Keratinocyte (primary cell): ENCODE data around the gene BEND4. TPM values are rescaled to one million over a fixed set of nuclear protein-coding genes. Genes with fewer than 3 reads are reported as not detected.

ENCODE experiments used
- DNase-seq: peaks from one replicate; pipeline ENCODE4 v3.0.0-alpha.2; 2011; ENCODE audit warnings: low read depth, missing footprints, low spot score
- FAIRE-seq: peaks from 2 replicates; lab custom pipeline; 2011; peaks lifted over from hg19 to GRCh38; lab: Jason Lieb, UNC
- H2AFZ ChIP-seq: 2 replicates; pipeline ENCODE4 v1.6.0; 2012; ENCODE audit warnings: low read length, control low read depth, inconsistent platforms; ENCODE audit not compliant: control insufficient read depth
- H3K27ac ChIP-seq: 2 replicates; pipeline ENCODE4 v1.5.1; 2011; ENCODE audit warnings: low read length; ENCODE audit not compliant: control insufficient read depth, insufficient read depth
- H3K27me3 ChIP-seq: 3 replicates; pipeline ENCODE4 v1.6.0; 2011; ENCODE audit warnings: low read length; ENCODE audit not compliant: control insufficient read depth, insufficient read depth; ENCODE audit errors: extremely low read depth
- H3K36me3 ChIP-seq, 2 experiments: 2 replicates in 1 of 2; 3 replicates in 1 of 2; pipeline ENCODE4 v1.5.1; 2011; ENCODE audit warnings: low read length in 2 of 2, mild to moderate bottlenecking in 1 of 2; ENCODE audit not compliant: control insufficient read depth in 2 of 2, insufficient read depth in 2 of 2; ENCODE audit errors: extremely low read depth in 1 of 2
- H3K4me1 ChIP-seq: 3 replicates; pipeline ENCODE4 v1.5.1; 2011; ENCODE audit warnings: low read length; ENCODE audit not compliant: control insufficient read depth, insufficient read depth; ENCODE audit errors: extremely low read depth
- H3K4me2 ChIP-seq: 3 replicates; pipeline ENCODE4 v1.6.0; 2011; ENCODE audit warnings: low read depth, low read length; ENCODE audit not compliant: control insufficient read depth, insufficient read depth; ENCODE audit errors: extremely low read depth
- H3K4me3 ChIP-seq, 3 experiments: fragments of 200-600 bp in 1 of 3; sonication (generic) in 1 of 3; 2 replicates in 2 of 3; 3 replicates in 1 of 3; pipeline ENCODE4 v1.5.1; 2011 to 2016; ENCODE audit warnings: low read length in 3 of 3, mild to moderate bottlenecking in 3 of 3, control low read depth in 2 of 3, inconsistent platforms in 1 of 3, low read depth in 1 of 3, mixed read lengths in 1 of 3, mixed run types in 1 of 3, moderate library complexity in 1 of 3; ENCODE audit not compliant: control insufficient read depth in 2 of 3, insufficient read depth in 2 of 3; ENCODE audit errors: extremely low read depth in 1 of 3
- H3K79me2 ChIP-seq: 2 replicates; pipeline ENCODE4 v1.6.0; 2012; ENCODE audit warnings: low read length; ENCODE audit not compliant: control insufficient read depth, insufficient read depth
- H3K9ac ChIP-seq: 3 replicates; pipeline ENCODE4 v1.6.0; 2011; ENCODE audit warnings: low read length; ENCODE audit not compliant: control insufficient read depth, insufficient read depth; ENCODE audit errors: extremely low read depth
- H3K9me1 ChIP-seq: 3 replicates; pipeline ENCODE4 v1.6.0; 2011; ENCODE audit warnings: low read length; ENCODE audit not compliant: control insufficient read depth, insufficient read depth; ENCODE audit errors: extremely low read depth
- H3K9me3 ChIP-seq: 2 replicates; pipeline ENCODE4 v1.5.1; 2012; ENCODE audit warnings: low read depth, low read length; ENCODE audit not compliant: control insufficient read depth
- H4K20me1 ChIP-seq: 3 replicates; pipeline ENCODE4 v1.6.0; 2011; ENCODE audit warnings: low read length; ENCODE audit not compliant: control insufficient read depth, insufficient read depth; ENCODE audit errors: extremely low read depth
- EZH2 ChIP-seq: IDR thresholded peaks from one replicate; pipeline ENCODE4 v1.6.1; 2012; ENCODE audit warnings: inconsistent platforms, mild to moderate bottlenecking, low read length, moderate library complexity
- dilution Hi-C: fragments of 300-500 bp; cut with MboI; formaldehyde crosslinking; loops from one replicate; pipeline ENCODE4 v1.7.0; 2020; ENCODE audit warnings: low sequenced_read_pairs; ENCODE audit not compliant: extremely low pct_ligation_motif_present
- polyA plus RNA-seq, 5 experiments: library from polyadenylated mRNA; depleted of rRNA in 3 of 5; stranded (reverse) in 3 of 5; stranded (forward) in 1 of 5; unstranded in 1 of 5; fragments of >200 nt; gene quantifications; 1 replicate in 1 of 5; 2 replicates in 3 of 5; 3 replicates in 1 of 5; pipeline versions ENCODE4 v1.2.1 to v1.2.3, GENCODE V29; 2011 to 2012; ENCODE audit warnings: missing spikeins in 2 of 5, low read depth in 1 of 5, low replicate concordance in 1 of 5
- TF ChIP-seq, protein P1 (sequence below), 3 experiments: IDR thresholded peaks in 1 of 3; conservative IDR thresholded peaks in 1 of 3; optimal IDR thresholded peaks in 1 of 3; 2 replicates in 2 of 3; 3 replicates in 1 of 3; pipeline versions ENCODE3 to v1.5.1; 2011; ENCODE audit warnings: low read length in 3 of 3, mild to moderate bottlenecking in 3 of 3, moderate library complexity in 2 of 3, control low read depth in 1 of 3, inconsistent platforms in 1 of 3; ENCODE audit not compliant: insufficient read depth in 2 of 3; ENCODE audit errors: extremely low read depth in 1 of 3

Gene BEND4
- polyA plus RNA-seq, 1 donor (not counting 4 experiments of a cell fraction or from before 2014, with no cell fraction given): not detected

DNA sequence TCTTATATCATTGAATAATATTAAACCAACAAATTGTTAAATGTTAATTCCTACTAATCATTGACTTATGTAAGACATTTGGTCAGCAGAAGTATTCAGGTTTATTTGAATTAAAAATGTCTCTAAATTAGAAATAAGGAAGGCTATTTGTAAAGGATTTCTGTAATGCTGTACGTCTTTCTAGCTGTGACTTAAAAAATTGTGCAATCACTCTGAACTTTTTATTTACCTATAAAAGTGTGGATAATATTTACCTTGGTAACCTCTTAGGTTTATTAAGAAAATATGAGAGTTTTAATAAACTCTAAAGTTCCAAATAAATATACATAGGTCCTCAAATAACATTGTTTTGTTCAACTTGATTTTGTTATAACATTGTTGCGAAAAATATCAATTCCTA is 85.2 kb downstream of the BEND4 start:
- no peak overlapping the region for H3K9ac ChIP-seq
- H3K9me1 ChIP-seq: no peaks in the 10 kb centered on the region
- no peak overlapping the region for H2AFZ ChIP-seq
- no peaks in the 10 kb centered on the region for H4K20me1 ChIP-seq
- H3K9me3 ChIP-seq: no peaks in the 10 kb centered on the region
- no peaks in the 10 kb centered on the region for H3K79me2 ChIP-seq
- FAIRE-seq: no peak
- no peak for TF ChIP-seq EZH2
- TF ChIP-seq, protein P1, sequence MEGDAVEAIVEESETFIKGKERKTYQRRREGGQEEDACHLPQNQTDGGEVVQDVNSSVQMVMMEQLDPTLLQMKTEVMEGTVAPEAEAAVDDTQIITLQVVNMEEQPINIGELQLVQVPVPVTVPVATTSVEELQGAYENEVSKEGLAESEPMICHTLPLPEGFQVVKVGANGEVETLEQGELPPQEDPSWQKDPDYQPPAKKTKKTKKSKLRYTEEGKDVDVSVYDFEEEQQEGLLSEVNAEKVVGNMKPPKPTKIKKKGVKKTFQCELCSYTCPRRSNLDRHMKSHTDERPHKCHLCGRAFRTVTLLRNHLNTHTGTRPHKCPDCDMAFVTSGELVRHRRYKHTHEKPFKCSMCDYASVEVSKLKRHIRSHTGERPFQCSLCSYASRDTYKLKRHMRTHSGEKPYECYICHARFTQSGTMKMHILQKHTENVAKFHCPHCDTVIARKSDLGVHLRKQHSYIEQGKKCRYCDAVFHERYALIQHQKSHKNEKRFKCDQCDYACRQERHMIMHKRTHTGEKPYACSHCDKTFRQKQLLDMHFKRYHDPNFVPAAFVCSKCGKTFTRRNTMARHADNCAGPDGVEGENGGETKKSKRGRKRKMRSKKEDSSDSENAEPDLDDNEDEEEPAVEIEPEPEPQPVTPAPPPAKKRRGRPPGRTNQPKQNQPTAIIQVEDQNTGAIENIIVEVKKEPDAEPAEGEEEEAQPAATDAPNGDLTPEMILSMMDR (optimal IDR thresholded peaks at IDR 0.05 in 1 of 3, IDR thresholded peaks at IDR 0.05 in 1 of 3, conservative IDR thresholded peaks at IDR 0.05 in 1 of 3; ENCODE audit: extremely low read depth in 1 of 3, insufficient read depth in 2 of 3, low read length in 3 of 3): no peak
- dilution Hi-C loops: no loop called here
- H3K27me3 ChIP-seq: no peaks in the 10 kb centered on the region
- H3K36me3 ChIP-seq: peaks cover 4 to 9% of the 10 kb centered on the region in 2 experiments
- no peak overlapping the region for H3K4me2 ChIP-seq
- H3K4me3 ChIP-seq: no peak overlapping the region
- H3K27ac ChIP-seq: no peak overlapping the region
- H3K4me1 ChIP-seq: no peaks in the 10 kb centered on the region
- no peak for DNase-seq

DNA sequence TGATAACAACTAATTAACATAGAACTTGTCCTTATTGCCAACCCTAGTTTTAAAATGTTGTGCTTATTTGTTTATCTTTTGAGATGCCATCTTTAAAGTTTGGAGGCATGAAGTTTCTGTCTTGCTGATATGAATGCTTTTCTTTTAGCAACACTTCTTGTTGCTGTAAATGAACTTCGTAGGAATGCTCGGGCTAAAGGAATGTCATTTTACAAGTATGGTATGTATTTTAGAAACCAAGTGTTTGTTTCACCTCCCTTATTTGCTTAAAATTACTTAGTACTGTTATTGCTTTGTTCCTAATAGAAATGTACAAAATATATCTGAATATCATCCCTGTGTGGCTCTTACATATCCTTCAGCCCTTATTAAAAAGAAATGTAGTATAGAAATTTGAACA is 86.1 kb downstream of the BEND4 start:
- H3K27ac ChIP-seq: no peak overlapping the region
- H2AFZ ChIP-seq: no peak overlapping the region
- no peaks in the 10 kb centered on the region for H3K4me1 ChIP-seq
- no peaks in the 10 kb centered on the region for H3K9me3 ChIP-seq
- no peak overlapping the region for H3K9ac ChIP-seq
- H3K4me3 ChIP-seq: no peak overlapping the region
- H3K79me2 ChIP-seq: no peaks in the 10 kb centered on the region
- H3K4me2 ChIP-seq: no peak overlapping the region
- H3K9me1 ChIP-seq: no peaks in the 10 kb centered on the region
- no peaks in the 10 kb centered on the region for H4K20me1 ChIP-seq
- DNase-seq: no peak
- TF ChIP-seq, protein P1 (optimal IDR thresholded peaks at IDR 0.05 in 1 of 3, IDR thresholded peaks at IDR 0.05 in 1 of 3, conservative IDR thresholded peaks at IDR 0.05 in 1 of 3; ENCODE audit: extremely low read depth in 1 of 3, insufficient read depth in 2 of 3, low read length in 3 of 3): no peak
- no peak for TF ChIP-seq EZH2
- H3K27me3 ChIP-seq: no peaks in the 10 kb centered on the region
- peaks cover 4 to 9% of the 10 kb centered on the region in 2 experiments for H3K36me3 ChIP-seq
- FAIRE-seq: no peak
- dilution Hi-C loops: no loop called here

Other genes with a start within 250 kb of the BEND4 start
- 72.0 to 133 TPM (median 110 TPM) in 3 replicates for gene TMEM33, start 217.2 kb downstream of the BEND4 start, polyA plus RNA-seq
- gene DCAF4L1, start 170.9 kb downstream of the BEND4 start, polyA plus RNA-seq: 0.16 to 0.75 TPM (median 0.46 TPM) in 3 replicates
- gene SLC30A9, start 162.1 kb downstream of the BEND4 start, polyA plus RNA-seq: 29.3 to 53.0 TPM (median 41.4 TPM) in 3 replicates
- not detected in 3 replicates for gene SHISA3, start 244.8 kb upstream of the BEND4 start, polyA plus RNA-seq